ENCODE measurements around the gene CASK.

DNA sequence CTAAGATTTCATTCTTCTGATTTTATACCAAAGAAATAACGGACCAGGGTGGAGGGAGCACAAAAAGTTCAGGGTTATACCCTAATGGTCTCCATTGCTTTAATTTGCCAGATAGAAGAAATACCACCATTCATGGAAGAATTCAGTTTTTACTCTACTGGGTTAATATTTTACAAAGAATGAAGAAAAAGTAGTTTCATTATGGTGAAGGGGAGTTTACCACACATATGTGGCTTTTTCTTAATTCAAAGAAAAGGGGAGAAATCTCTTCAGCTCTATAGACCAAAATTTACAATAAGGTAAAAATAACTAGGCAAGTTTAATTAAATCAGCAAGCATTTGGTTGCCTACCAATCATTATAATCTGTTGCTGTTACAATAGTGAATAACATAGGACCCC is 37.6 kb downstream of the CASK start:
- TF ChIP-seq CTCF (IDR thresholded peaks at IDR 0.05) (no peak), POLR2A (IDR thresholded peaks at IDR 0.05) (no peak)

All from Peyer's patch (tissue), 4 donors.